LNCAP (cell line): Measurements from ENCODE around the gene KNOP1.

Experiments
- TF ChIP-seq, protein P1 (sequence below): fragments of 450-650 bp; IDR thresholded peaks from 2 replicates; pipeline ENCODE4 v1.5.1; 2017; ENCODE audit warnings: mild to moderate bottlenecking

Gene KNOP1

GRCh38 chr16:19703172-19703889, 14.7 kb downstream of the KNOP1 start:
- TF ChIP-seq, protein P1, sequence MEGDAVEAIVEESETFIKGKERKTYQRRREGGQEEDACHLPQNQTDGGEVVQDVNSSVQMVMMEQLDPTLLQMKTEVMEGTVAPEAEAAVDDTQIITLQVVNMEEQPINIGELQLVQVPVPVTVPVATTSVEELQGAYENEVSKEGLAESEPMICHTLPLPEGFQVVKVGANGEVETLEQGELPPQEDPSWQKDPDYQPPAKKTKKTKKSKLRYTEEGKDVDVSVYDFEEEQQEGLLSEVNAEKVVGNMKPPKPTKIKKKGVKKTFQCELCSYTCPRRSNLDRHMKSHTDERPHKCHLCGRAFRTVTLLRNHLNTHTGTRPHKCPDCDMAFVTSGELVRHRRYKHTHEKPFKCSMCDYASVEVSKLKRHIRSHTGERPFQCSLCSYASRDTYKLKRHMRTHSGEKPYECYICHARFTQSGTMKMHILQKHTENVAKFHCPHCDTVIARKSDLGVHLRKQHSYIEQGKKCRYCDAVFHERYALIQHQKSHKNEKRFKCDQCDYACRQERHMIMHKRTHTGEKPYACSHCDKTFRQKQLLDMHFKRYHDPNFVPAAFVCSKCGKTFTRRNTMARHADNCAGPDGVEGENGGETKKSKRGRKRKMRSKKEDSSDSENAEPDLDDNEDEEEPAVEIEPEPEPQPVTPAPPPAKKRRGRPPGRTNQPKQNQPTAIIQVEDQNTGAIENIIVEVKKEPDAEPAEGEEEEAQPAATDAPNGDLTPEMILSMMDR, result no peak

- TF ChIP-seq, protein P1, result no peak
Measured at GRCh38 chr16:19701091-19701490, 16.9 kb downstream of the KNOP1 start.

DNA sequence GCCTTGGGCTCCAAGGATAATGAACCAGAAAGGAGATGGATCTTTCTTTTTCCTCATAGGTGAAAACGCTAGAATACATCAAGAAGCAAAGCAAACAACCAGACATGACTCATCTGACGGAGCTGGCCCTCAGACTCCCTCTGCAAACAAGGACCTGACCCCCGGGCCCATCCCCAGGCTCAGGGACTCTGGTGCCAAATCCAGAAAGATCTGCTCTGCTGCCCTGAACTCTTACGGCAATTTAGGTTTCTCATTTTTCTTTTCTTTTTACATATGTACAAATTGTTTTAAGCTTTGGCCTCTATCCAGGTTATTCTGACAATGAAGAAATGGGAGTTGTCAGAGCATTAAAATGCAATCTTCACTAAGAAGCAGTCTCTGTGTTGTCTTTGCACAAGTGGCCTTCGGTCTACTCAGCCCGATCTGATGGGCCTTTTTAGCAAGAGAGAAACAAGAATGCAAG, 17.7 kb downstream of the KNOP1 start:
- TF ChIP-seq, protein P1, result no peak

GRCh38 chr16:19699472-19699871, 18.6 kb downstream of the KNOP1 start:
- TF ChIP-seq, protein P1, result no peak

DNA sequence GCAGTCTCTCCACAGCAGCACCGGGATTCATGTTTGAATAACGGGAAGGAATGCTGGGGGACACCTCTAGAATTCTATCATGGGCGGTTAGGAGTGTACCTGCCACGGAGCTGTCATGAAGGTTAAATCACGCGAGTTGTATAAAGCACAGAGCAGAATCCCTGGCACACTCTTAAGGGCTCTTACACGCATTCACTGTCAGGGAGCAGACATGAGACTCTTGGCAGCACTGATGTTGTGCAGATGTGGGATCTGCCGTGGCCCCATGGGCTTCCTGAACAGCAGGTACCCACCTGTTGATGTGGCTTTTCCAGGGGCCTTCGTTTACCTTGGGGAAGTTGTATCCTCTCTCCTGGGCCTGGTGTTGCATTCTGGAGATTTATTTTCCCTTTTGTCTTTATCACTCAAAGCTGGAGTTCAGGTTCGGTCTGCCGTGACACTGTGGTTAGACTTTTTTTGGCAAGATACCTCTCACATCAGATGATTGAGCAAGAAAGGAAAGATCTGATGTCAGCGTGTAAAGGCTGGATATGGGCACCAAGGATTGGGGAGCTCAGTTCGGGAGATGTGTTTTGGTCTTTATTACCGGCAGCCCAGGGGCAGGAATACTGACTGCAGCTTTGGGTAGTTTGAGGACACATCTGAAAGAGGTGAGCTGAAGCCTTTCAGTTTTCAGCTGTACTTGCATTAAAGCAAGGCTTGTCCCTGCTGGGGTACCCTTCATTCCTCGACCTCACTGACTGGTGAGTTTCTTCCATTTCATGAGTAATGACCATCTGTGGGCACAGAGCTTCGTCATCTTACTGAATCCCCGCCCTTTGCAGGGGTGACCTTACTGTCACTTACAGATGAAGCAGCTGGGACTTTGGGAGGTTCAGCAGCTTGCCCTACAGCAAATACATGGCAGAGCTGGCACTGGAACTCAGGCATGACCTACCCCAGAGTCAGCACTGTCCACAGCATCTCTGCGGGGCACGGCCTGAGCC, 19.3 kb downstream of the KNOP1 start:
- TF ChIP-seq, protein P1, result no peak

DNA sequence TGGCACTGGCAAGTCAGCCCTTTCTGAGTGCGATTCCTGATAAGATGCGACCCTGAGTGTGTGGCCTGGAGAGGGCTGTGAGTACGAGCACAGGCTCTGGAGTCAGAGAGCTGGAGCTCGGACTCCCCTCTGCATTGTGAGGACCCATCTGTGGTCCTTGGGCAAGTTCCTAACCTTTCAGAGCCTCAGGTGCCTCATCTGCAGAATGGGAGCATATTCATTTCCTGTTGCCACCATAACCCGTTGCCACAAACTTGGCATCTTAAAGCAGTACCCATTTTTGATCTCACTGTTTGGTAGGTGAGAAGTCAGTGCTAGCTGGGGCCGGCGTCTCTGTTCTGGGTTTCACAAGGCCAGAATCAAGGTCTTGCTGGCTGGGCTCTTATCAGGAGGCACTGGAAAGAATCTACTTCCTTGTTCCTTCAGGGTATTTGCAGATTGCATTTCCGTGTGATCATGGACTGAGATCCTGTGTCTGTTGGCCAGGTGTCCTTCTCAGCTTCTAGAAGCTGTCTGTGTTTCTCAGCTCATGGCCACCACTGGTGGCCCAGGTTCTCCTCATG, 20.2 kb downstream of the KNOP1 start:
- TF ChIP-seq, protein P1, result no peak

DNA sequence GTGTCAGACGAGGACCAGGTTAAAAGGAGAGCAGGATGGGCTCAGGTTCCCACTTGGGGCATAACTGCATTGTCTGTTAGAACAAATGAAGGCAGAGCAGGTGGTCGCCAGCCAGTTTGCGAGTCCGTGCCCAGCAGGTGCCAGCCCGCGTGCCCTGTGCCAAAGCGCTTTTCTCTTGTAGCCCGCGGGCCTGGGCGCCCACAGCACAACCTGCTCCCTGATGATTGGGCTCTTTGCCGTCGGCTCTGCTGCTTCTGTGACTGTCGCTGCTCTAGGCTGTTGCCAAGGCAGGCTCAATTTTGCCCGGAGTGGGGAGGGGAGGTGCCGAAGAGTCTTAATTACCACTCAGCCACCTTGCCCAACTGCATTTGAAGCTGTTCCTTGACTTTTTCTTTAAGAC, 21.1 kb downstream of the KNOP1 start:
- TF ChIP-seq, protein P1, result no peak
